DND-41 (cell line): ENCODE measurements around the gene ABCF3.

Source experiments
- ATAC-seq: fragments of 200-7000 bp; cut with Tn5 transposase; 3 replicates; pipeline ENCODE4 v1.9.1; 2021; ENCODE audit warnings: low read depth; ENCODE audit not compliant: insufficient read depth
- DNase-seq: peaks from one replicate; pipeline ENCODE4 v3.0.0-alpha.2; 2020
- H2AFZ ChIP-seq: 2 replicates; pipeline ENCODE4 v1.6.0; 2012; ENCODE audit warnings: low read depth, low read length
- H3K27ac ChIP-seq: 2 replicates; pipeline ENCODE4 v1.5.1; 2012; ENCODE audit warnings: low read length, inconsistent platforms
- H3K27me3 ChIP-seq: fragments of 200-600 bp; sonication (generic); 2 replicates; pipeline ENCODE4 v1.6.0; 2012; ENCODE audit warnings: low read length, mild to moderate bottlenecking, inconsistent platforms; ENCODE audit not compliant: insufficient read depth, poor library complexity
- H3K36me3 ChIP-seq: 2 replicates; pipeline ENCODE4 v1.5.1; 2012; ENCODE audit warnings: low read length, inconsistent platforms; ENCODE audit not compliant: insufficient read depth
- H3K4me1 ChIP-seq: 2 replicates; pipeline ENCODE4 v1.5.1; 2012; ENCODE audit warnings: mild to moderate bottlenecking, low read length; ENCODE audit not compliant: insufficient read depth
- H3K4me2 ChIP-seq: 2 replicates; pipeline ENCODE4 v1.6.0; 2012; ENCODE audit warnings: mild to moderate bottlenecking, moderate library complexity, low read length, inconsistent platforms; ENCODE audit not compliant: insufficient read depth
- H3K4me3 ChIP-seq, 2 experiments: fragments of 200-600 bp in 1 of 2; shearing (Covaris generic) in 1 of 2; 2 replicates each; pipeline ENCODE4 v1.5.1; 2012 to 2016; ENCODE audit warnings: inconsistent platforms in 2 of 2, low read length in 2 of 2, mild to moderate bottlenecking in 2 of 2, low read depth in 1 of 2, moderate library complexity in 1 of 2
- H3K79me2 ChIP-seq: 2 replicates; pipeline ENCODE4 v1.6.0; 2012; ENCODE audit warnings: low read length, inconsistent platforms; ENCODE audit not compliant: insufficient read depth
- H3K9ac ChIP-seq: 2 replicates; pipeline ENCODE4 v1.6.0; 2012; ENCODE audit warnings: low read depth, mild to moderate bottlenecking, inconsistent platforms, low read length, moderate library complexity
- H3K9me3 ChIP-seq: 2 replicates; pipeline ENCODE4 v1.5.1; 2012; ENCODE audit warnings: low read length, moderate library complexity, mild to moderate bottlenecking, inconsistent platforms; ENCODE audit not compliant: insufficient read depth, severe bottlenecking
- H4K20me1 ChIP-seq: 2 replicates; pipeline ENCODE4 v1.6.0; 2012; ENCODE audit warnings: low read length; ENCODE audit not compliant: insufficient read depth
- CTCF ChIP-seq: IDR thresholded peaks from 2 replicates; pipeline ENCODE4 v1.5.1; 2012; ENCODE audit warnings: borderline replicate concordance, low read length, moderate library complexity, mild to moderate bottlenecking; ENCODE audit not compliant: poor library complexity, severe bottlenecking; ENCODE audit errors: extremely low read depth
- EZH2 ChIP-seq: IDR thresholded peaks from 3 replicates; pipeline ENCODE4 v1.6.1; 2012; ENCODE audit warnings: borderline replicate concordance, low read depth, mild to moderate bottlenecking, moderate library complexity, low read length, inconsistent platforms; ENCODE audit not compliant: severe bottlenecking

The ABCF3 gene

GRCh38 chr3:184236033-184236410 lies 50.0 kb downstream of the ABCF3 start:
- Histone ChIP-seq H3K4me3 (no peak overlapping the region), H3K4me2 (no peak overlapping the region), H4K20me1 (peaks cover 17% of the 10 kb centered on the region), H3K27me3 (peaks cover 14% of the 10 kb centered on the region), H3K79me2 (no peaks in the 10 kb centered on the region), H3K36me3 (no peaks in the 10 kb centered on the region), H3K9me3 (no peaks in the 10 kb centered on the region), H3K9ac (no peak overlapping the region), H3K27ac (no peak overlapping the region), H2AFZ (no peak overlapping the region), H3K4me1 (no peaks in the 10 kb centered on the region)
- TF ChIP-seq EZH2, result no peak
- TF ChIP-seq CTCF, result no peak
- no peak for ATAC-seq
- DNase-seq, result no peak

GRCh38 chr3:184236636-184237035 lies 50.6 kb downstream of the ABCF3 start:
- H3K4me3 ChIP-seq, result no peak overlapping the region
- H3K4me1 ChIP-seq, result no peaks in the 10 kb centered on the region
- H3K79me2 ChIP-seq, result no peaks in the 10 kb centered on the region
- H3K4me2 ChIP-seq, result no peak overlapping the region
- H3K36me3 ChIP-seq, result no peaks in the 10 kb centered on the region; the same call in 1 of the 2 replicates
- H3K27me3 ChIP-seq, result peaks cover 10% of the 10 kb centered on the region
- no peaks in the 10 kb centered on the region for H3K9me3 ChIP-seq
- H4K20me1 ChIP-seq, result peaks cover 20% of the 10 kb centered on the region
- H3K9ac ChIP-seq, result no peak overlapping the region
- TF ChIP-seq CTCF, result no peak
- TF ChIP-seq EZH2, result no peak
- no peak overlapping the region for H2AFZ ChIP-seq
- no peak overlapping the region for H3K27ac ChIP-seq
- DNase-seq (no peak), ATAC-seq (no peak)

GRCh38 chr3:184237211-184237610 lies 51.2 kb downstream of the ABCF3 start:
- no peak overlapping the region for H2AFZ ChIP-seq
- H3K4me3 ChIP-seq, result no peak overlapping the region
- no peak overlapping the region for H3K9ac ChIP-seq
- no peaks in the 10 kb centered on the region for H3K4me1 ChIP-seq
- DNase-seq (no peak), ATAC-seq (no peak)
- no peaks in the 10 kb centered on the region for H3K9me3 ChIP-seq
- peaks cover 20% of the 10 kb centered on the region for H4K20me1 ChIP-seq
- H3K4me2 ChIP-seq, result no peak overlapping the region
- TF ChIP-seq EZH2, result no peak
- TF ChIP-seq CTCF, result no peak
- H3K36me3 ChIP-seq, result peaks cover 5% of the 10 kb centered on the region
- H3K27ac ChIP-seq, result no peak overlapping the region
- no peaks in the 10 kb centered on the region for H3K79me2 ChIP-seq
- peaks cover 6% of the 10 kb centered on the region for H3K27me3 ChIP-seq

- no peak overlapping the region for H2AFZ ChIP-seq
- peaks cover 2% of the 10 kb centered on the region for H3K27me3 ChIP-seq
- no peaks in the 10 kb centered on the region for H3K79me2 ChIP-seq
- no peak for DNase-seq
- ATAC-seq, result no peak
- H3K9ac ChIP-seq, result no peak overlapping the region
- no peak overlapping the region for H3K4me2 ChIP-seq
- H3K4me1 ChIP-seq, result no peaks in the 10 kb centered on the region
- no peak for TF ChIP-seq EZH2
- no peak for TF ChIP-seq CTCF
- H3K4me3 ChIP-seq, result no peak overlapping the region
- peaks cover 11% of the 10 kb centered on the region for H3K36me3 ChIP-seq
- no peak overlapping the region for H3K27ac ChIP-seq
- no peaks in the 10 kb centered on the region for H3K9me3 ChIP-seq
- peaks cover 25% of the 10 kb centered on the region for H4K20me1 ChIP-seq
Observed at GRCh38 chr3:184237807-184238206, 51.8 kb downstream of the ABCF3 start.
